Measurements from ENCODE around the gene PTPRU. TPM values are rescaled to one million over a fixed set of nuclear protein-coding genes. Genes with fewer than 3 reads are reported as not detected.

PTPRU gene
- total RNA-seq, 1 experiment from 2014 or later, result 8.9 TPM

GRCh38 chr1:29259802-29260441, 23.6 kb downstream of the PTPRU start:
- DNase-seq (ENCODE audit: extremely low read depth, low read depth), result no peak

- DNase-seq (ENCODE audit: extremely low read depth, low read depth), result no peak
Observed at GRCh38 chr1:29260531-29260930, 24.2 kb downstream of the PTPRU start.

DNA sequence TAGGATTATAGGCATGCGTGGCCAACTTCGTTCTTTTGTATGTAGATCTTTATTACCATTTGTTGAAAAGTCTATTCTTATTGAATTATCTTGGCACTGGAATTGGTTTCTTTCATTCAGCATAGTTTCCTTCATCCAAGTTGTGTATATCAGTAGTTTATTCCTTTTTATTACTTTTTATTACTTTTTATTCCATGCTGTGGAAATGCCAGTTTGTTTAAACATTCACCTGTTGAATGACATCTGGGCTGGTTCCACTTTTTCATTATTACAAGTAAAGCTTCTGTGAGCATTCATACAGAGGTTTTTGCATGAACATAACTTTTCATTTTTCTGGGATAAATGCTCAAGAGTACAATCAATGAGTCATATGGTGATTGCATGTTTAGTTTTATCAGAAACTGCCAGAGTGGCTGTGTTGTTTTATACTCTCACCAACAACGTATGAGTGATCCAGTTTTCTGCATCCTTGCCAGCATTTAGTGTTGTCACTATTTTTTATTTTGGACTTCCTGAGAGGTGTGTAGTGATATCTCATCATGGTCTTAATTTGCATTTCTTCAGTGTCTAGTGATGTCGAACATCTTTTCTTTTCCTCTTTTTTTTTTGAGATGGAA, 28.6 kb downstream of the PTPRU start:
- DNase-seq (ENCODE audit: extremely low read depth, low read depth), result no peak

DNA sequence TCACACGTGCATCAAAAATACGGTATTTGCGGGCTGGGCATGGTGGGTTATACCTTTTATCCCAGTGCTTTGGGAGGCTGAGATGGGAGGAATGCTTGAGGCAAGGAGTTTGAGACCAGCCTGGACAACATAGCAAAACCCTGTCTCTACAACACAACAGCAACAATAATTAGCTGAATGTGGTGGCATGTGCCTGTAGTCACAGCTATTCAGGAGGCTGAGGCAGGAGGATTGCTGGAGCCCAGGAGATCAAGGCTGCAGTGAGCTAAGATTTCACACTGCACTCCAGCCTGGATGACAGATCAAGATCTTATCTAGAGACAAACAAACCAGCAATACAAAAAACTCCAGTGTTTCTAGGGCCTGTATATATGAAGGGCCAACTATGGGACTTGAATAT, 30.6 kb downstream of the PTPRU start:
- no peak for DNase-seq (ENCODE audit: extremely low read depth, low read depth)

DNA sequence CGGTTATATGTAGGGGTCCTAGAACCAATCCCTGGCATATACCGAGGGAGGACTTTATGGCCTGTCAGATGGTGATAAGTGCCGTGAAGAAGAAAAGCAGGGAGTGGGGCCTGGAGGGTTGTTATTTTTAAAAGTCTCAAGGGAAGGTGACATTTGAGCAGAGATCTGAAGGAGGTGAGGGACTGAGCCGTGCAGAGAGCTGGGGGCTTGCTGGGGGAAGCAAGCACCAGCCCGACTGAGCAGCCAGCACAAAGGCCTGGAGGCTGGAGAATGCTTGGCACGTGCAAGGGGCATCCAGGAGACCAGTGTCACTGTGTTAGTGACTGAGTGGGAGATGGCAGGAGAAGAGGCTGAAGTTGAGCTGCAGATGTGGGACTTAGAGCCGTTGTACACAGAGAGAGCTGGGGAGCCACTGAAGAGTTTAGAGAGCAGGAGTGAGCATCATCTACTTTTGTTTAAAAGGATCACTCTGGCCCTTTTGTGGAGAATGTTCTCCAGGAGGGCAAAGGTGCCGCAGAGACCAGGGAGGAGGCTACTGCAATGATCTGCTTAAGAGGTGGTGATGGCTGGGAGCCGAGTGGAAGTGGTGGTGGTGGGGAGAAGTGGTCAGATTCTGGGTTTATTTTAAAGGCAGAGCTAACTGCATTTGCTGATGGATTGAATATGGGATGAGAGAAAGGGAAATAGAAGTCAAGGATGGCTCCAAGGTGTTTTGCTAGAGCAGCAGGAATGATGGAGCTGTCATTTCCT, 31.2 kb downstream of the PTPRU start:
- DNase-seq (ENCODE audit: extremely low read depth, low read depth), result no peak

DNA sequence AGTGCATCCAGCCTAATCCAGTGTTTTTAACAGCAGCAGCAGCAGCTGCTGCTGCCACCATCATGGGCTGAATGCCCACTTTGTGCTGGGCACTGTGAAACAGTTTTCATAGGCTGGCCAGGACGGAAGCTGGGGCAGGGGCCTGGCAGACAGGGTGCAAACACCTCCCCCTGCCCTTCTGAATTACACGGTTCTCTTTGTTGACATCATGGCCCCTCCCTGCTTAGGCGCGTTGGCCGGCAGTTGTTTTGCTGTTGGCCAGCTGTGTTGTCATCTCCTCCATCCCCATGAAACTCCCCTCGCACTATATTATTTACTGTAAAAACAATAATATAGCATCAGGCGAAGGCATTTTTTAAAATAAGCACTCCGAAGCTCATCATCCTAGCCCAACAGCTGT, 33.1 kb downstream of the PTPRU start:
- no peak for DNase-seq (ENCODE audit: extremely low read depth, low read depth)

DNA sequence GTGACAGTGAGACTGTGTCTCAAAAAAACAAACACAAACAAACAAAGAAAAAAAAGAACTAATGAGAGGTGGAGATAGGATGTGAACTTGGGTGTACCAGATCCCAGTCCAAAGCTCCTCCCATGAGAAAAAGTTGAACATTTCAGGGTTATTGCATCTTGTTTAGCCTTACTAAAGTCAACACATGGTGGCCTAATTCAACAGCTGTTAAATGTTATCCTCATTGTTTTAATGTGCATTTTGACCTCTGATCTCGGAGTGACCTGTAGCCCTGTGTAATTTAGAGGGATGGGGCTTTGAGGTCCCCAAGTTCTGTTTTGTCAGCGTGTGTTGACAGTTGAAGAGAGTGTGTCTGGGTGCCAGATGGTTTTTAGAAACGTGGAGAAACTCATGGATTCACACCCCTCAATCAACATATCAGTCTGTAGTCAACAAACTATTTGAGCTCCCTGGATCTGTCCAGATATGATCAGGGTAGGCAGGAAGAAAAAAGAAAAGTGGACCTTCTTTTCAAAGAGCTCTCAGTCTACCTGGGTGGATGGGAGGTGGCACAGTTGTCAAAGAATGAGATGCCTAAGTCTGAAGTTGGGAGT, 34.7 kb downstream of the PTPRU start:
- no peak for DNase-seq (ENCODE audit: extremely low read depth, low read depth)

GRCh38 chr1:29271724-29272123, 35.4 kb downstream of the PTPRU start:
- DNase-seq (ENCODE audit: extremely low read depth, low read depth), result peak; percentile 68

- DNase-seq (ENCODE audit: extremely low read depth, low read depth), result no peak
Observed at GRCh38 chr1:29272147-29272907, 36.0 kb downstream of the PTPRU start.

- DNase-seq (ENCODE audit: extremely low read depth, low read depth), result no peak
Observed at GRCh38 chr1:29275435-29275834, 39.1 kb downstream of the PTPRU start.

GRCh38 chr1:29278124-29278523, 41.8 kb downstream of the PTPRU start:
- no peak for DNase-seq (ENCODE audit: extremely low read depth, low read depth)

- no peak for DNase-seq (ENCODE audit: extremely low read depth, low read depth)
Observed at GRCh38 chr1:29279406-29279805, 43.1 kb downstream of the PTPRU start.

- no peak for DNase-seq (ENCODE audit: extremely low read depth, low read depth)
Observed at GRCh38 chr1:29279951-29280391, 43.6 kb downstream of the PTPRU start.

DNA sequence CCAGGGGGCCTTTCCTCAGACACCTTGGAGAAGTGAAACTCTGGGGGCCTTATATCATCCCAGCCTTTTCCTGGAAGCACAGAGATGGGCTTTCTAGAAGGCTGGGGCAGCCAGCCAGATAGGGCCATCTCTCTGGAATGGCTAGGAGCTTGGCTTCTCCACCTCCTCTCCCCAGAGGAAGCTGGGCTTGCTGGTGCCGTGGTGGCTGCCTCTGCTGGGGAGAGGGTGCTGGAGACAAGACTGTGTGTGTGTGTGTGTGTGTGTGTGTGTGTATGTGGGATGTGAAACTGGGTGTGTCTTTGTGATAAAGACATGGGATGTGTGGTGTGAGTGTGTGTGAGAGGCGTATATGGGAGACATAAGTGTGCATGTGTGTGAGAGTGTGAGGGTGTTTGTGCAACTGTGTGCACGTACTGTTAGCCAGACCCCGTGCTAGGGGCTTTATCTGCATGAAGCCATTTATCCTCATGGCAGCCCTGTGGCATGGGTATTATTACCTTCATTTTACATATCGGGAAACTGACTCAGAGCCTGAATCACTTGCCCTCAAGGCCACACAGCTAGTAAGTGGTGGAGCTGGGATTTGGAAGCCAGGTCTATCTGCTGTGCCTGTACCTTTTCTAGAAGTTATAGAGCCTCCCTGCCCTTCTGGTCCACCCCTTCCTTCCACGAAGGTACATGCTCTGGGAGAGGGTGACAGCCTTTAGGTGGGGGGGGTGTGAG, 44.2 kb downstream of the PTPRU start:
- DNase-seq (ENCODE audit: extremely low read depth, low read depth), result no peak

- no peak for DNase-seq (ENCODE audit: extremely low read depth, low read depth)
Observed at GRCh38 chr1:29281571-29281970, 45.2 kb downstream of the PTPRU start.

GRCh38 chr1:29282135-29282923, 46.0 kb downstream of the PTPRU start:
- no peak for DNase-seq (ENCODE audit: extremely low read depth, low read depth)

- peak; percentile 44 for DNase-seq (ENCODE audit: extremely low read depth, low read depth)
Observed at GRCh38 chr1:29282924-29283803, 46.8 kb downstream of the PTPRU start.

DNA sequence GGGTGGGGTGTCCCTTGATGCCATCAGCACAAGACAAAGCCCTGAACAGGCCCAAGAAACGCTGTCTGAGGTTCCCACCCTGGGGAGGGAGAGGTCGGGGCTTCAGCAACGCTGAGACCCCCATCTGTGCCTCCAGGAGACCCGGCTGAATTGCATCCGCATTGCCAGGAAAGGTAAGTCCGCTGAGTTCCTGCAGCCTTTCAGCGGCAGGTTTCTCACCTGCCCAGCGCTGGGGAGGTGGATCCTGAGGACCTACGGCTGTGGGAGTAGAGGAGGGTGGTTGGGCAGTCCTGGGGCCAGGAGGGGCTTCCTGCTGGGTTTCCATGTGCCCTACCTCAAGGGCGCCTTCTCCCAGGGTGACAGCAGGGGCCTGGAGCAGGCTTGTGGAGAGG, 47.5 kb downstream of the PTPRU start:
- no peak for DNase-seq (ENCODE audit: extremely low read depth, low read depth)
